Measurements from ENCODE around the gene DAD1. TPM values are rescaled to one million over a fixed set of nuclear protein-coding genes. Genes with fewer than 3 reads are reported as not detected.

Gene DAD1
- total and polyA plus RNA-seq, 2 of the 8 experiments (the other 6 are each of a cell fraction or from before 2014, with no cell fraction given), result 131 to 440 TPM

DNA sequence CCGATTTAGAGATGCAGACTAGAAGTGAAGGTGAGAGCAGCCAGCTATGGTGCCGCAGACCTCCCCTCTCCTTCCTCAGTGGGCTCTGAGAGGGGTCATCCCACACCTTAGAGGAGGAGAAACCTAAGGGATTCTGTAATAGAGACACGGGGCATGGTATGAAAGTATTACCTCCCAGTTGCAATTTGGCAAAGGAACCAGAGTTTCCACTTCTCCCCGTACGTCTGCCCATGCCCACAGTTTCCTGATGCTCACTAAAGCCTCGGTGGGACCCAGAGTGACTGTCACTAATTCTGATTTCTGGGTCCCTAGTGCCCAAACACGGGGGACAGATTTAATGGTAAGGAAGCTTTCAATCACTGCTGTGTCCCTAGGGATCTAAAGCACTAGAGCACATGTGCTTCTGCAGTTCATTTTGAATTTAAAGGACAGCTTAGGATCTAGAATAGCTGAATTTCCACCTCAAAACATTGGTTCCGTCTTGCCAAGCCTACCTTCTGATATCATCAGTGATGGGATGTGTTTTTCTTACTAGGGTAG is 44.1 kb downstream of the DAD1 start (continued):
- TF ChIP-seq BRCA1 (IDR thresholded peaks at IDR 0.05; ENCODE audit: low read depth, low read length) (no peak), YY1 (IDR thresholded peaks at IDR 0.05; ENCODE audit: low read depth, low read length) (no peak)
- TF ChIP-seq, protein P1, sequence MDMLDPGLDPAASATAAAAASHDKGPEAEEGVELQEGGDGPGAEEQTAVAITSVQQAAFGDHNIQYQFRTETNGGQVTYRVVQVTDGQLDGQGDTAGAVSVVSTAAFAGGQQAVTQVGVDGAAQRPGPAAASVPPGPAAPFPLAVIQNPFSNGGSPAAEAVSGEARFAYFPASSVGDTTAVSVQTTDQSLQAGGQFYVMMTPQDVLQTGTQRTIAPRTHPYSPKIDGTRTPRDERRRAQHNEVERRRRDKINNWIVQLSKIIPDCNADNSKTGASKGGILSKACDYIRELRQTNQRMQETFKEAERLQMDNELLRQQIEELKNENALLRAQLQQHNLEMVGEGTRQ (IDR thresholded peaks at IDR 0.05; ENCODE audit: low read length), result no peak
